Keratinocyte (primary cell): ENCODE results near the gene FER1L5. TPM values are rescaled to one million over a fixed set of nuclear protein-coding genes. Genes with fewer than 3 reads are reported as not detected.
"Not testable (repeated sequence)": the region's sequence is repeated elsewhere in the genome, so short reads cannot be mapped to it uniquely, and the experiment has no call there.

Experiments used
- DNase-seq: peaks from one replicate; pipeline ENCODE4 v3.0.0-alpha.2; 2011; ENCODE audit warnings: low read depth, missing footprints, low spot score
- FAIRE-seq: peaks from 2 replicates; lab custom pipeline; 2011; peaks lifted over from hg19 to GRCh38; lab: Jason Lieb, UNC
- H2AFZ ChIP-seq: 2 replicates; pipeline ENCODE4 v1.6.0; 2012; ENCODE audit warnings: low read length, control low read depth, inconsistent platforms; ENCODE audit not compliant: control insufficient read depth
- H3K27ac ChIP-seq: 2 replicates; pipeline ENCODE4 v1.5.1; 2011; ENCODE audit warnings: low read length; ENCODE audit not compliant: control insufficient read depth, insufficient read depth
- H3K27me3 ChIP-seq: 3 replicates; pipeline ENCODE4 v1.6.0; 2011; ENCODE audit warnings: low read length; ENCODE audit not compliant: control insufficient read depth, insufficient read depth; ENCODE audit errors: extremely low read depth
- H3K36me3 ChIP-seq, 2 experiments: 2 replicates in 1 of 2; 3 replicates in 1 of 2; pipeline ENCODE4 v1.5.1; 2011; ENCODE audit warnings: low read length in 2 of 2, mild to moderate bottlenecking in 1 of 2; ENCODE audit not compliant: control insufficient read depth in 2 of 2, insufficient read depth in 2 of 2; ENCODE audit errors: extremely low read depth in 1 of 2
- H3K4me1 ChIP-seq: 3 replicates; pipeline ENCODE4 v1.5.1; 2011; ENCODE audit warnings: low read length; ENCODE audit not compliant: control insufficient read depth, insufficient read depth; ENCODE audit errors: extremely low read depth
- H3K4me2 ChIP-seq: 3 replicates; pipeline ENCODE4 v1.6.0; 2011; ENCODE audit warnings: low read depth, low read length; ENCODE audit not compliant: control insufficient read depth, insufficient read depth; ENCODE audit errors: extremely low read depth
- H3K4me3 ChIP-seq, 3 experiments: fragments of 200-600 bp in 1 of 3; sonication (generic) in 1 of 3; 2 replicates in 2 of 3; 3 replicates in 1 of 3; pipeline ENCODE4 v1.5.1; 2011 to 2016; ENCODE audit warnings: low read length in 3 of 3, mild to moderate bottlenecking in 3 of 3, control low read depth in 2 of 3, inconsistent platforms in 1 of 3, low read depth in 1 of 3, mixed read lengths in 1 of 3, mixed run types in 1 of 3, moderate library complexity in 1 of 3; ENCODE audit not compliant: control insufficient read depth in 2 of 3, insufficient read depth in 2 of 3; ENCODE audit errors: extremely low read depth in 1 of 3
- H3K79me2 ChIP-seq: 2 replicates; pipeline ENCODE4 v1.6.0; 2012; ENCODE audit warnings: low read length; ENCODE audit not compliant: control insufficient read depth, insufficient read depth
- H3K9ac ChIP-seq: 3 replicates; pipeline ENCODE4 v1.6.0; 2011; ENCODE audit warnings: low read length; ENCODE audit not compliant: control insufficient read depth, insufficient read depth; ENCODE audit errors: extremely low read depth
- H3K9me1 ChIP-seq: 3 replicates; pipeline ENCODE4 v1.6.0; 2011; ENCODE audit warnings: low read length; ENCODE audit not compliant: control insufficient read depth, insufficient read depth; ENCODE audit errors: extremely low read depth
- H3K9me3 ChIP-seq: 2 replicates; pipeline ENCODE4 v1.5.1; 2012; ENCODE audit warnings: low read depth, low read length; ENCODE audit not compliant: control insufficient read depth
- H4K20me1 ChIP-seq: 3 replicates; pipeline ENCODE4 v1.6.0; 2011; ENCODE audit warnings: low read length; ENCODE audit not compliant: control insufficient read depth, insufficient read depth; ENCODE audit errors: extremely low read depth
- EZH2 ChIP-seq: IDR thresholded peaks from one replicate; pipeline ENCODE4 v1.6.1; 2012; ENCODE audit warnings: inconsistent platforms, mild to moderate bottlenecking, low read length, moderate library complexity
- dilution Hi-C: fragments of 300-500 bp; cut with MboI; formaldehyde crosslinking; loops from one replicate; pipeline ENCODE4 v1.7.0; 2020; ENCODE audit warnings: low sequenced_read_pairs; ENCODE audit not compliant: extremely low pct_ligation_motif_present
- polyA plus RNA-seq, 5 experiments: library from polyadenylated mRNA; depleted of rRNA in 3 of 5; stranded (reverse) in 3 of 5; stranded (forward) in 1 of 5; unstranded in 1 of 5; fragments of >200 nt; gene quantifications; 1 replicate in 1 of 5; 2 replicates in 3 of 5; 3 replicates in 1 of 5; pipeline versions ENCODE4 v1.2.1 to v1.2.3, GENCODE V29; 2011 to 2012; ENCODE audit warnings: missing spikeins in 2 of 5, low read depth in 1 of 5, low replicate concordance in 1 of 5
- TF ChIP-seq, protein P1 (sequence below), 3 experiments: IDR thresholded peaks in 1 of 3; conservative IDR thresholded peaks in 1 of 3; optimal IDR thresholded peaks in 1 of 3; 2 replicates in 2 of 3; 3 replicates in 1 of 3; pipeline versions ENCODE3 to v1.5.1; 2011; ENCODE audit warnings: low read length in 3 of 3, mild to moderate bottlenecking in 3 of 3, moderate library complexity in 2 of 3, control low read depth in 1 of 3, inconsistent platforms in 1 of 3; ENCODE audit not compliant: insufficient read depth in 2 of 3; ENCODE audit errors: extremely low read depth in 1 of 3

FER1L5 gene
- polyA plus RNA-seq, 1 donor (not counting 4 experiments of a cell fraction or from before 2014, with no cell fraction given), result 0.01 TPM

DNA sequence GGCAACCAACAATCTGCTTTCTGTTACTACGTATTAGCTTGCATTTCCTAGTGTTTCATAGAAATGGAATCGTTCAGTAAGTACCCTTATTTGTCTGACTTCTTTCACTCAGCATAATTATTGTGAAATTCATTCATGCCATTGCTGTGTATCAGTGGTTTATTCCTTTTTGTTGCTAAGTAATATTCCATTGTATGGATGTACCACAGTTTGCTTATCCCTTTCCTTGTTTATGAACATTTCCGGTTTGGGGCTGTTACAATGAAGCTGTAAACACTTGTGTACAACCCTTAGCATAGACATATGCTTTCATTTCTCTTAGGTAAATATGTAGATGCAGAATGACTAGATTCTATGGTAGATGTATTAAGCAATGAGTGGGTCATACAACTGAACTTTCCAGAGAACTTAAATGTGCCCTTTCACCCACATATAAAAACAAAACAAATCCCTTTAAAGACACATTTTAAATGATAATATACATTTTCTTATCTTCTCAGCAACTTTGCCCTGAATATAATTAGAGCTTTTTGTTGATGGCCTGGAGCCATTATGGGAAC, 21.9 kb downstream of the FER1L5 start:
- TF ChIP-seq, protein P1, sequence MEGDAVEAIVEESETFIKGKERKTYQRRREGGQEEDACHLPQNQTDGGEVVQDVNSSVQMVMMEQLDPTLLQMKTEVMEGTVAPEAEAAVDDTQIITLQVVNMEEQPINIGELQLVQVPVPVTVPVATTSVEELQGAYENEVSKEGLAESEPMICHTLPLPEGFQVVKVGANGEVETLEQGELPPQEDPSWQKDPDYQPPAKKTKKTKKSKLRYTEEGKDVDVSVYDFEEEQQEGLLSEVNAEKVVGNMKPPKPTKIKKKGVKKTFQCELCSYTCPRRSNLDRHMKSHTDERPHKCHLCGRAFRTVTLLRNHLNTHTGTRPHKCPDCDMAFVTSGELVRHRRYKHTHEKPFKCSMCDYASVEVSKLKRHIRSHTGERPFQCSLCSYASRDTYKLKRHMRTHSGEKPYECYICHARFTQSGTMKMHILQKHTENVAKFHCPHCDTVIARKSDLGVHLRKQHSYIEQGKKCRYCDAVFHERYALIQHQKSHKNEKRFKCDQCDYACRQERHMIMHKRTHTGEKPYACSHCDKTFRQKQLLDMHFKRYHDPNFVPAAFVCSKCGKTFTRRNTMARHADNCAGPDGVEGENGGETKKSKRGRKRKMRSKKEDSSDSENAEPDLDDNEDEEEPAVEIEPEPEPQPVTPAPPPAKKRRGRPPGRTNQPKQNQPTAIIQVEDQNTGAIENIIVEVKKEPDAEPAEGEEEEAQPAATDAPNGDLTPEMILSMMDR (optimal IDR thresholded peaks at IDR 0.05 in 1 of 3, IDR thresholded peaks at IDR 0.05 in 1 of 3, conservative IDR thresholded peaks at IDR 0.05 in 1 of 3; ENCODE audit: extremely low read depth in 1 of 3, insufficient read depth in 2 of 3, low read length in 3 of 3), result no peak
- TF ChIP-seq EZH2, result no peak
- Histone ChIP-seq H3K4me1 (peaks cover 7% of the 10 kb centered on the region), H3K27ac (no peak overlapping the region), H3K9ac (no peak overlapping the region), H3K79me2 (no peaks in the 10 kb centered on the region), H3K36me3 (no peaks in the 10 kb centered on the region), H3K4me3 (no peak overlapping the region), H2AFZ (no peak overlapping the region), H3K9me3 (peaks cover 4% of the 10 kb centered on the region), H3K9me1 (no peaks in the 10 kb centered on the region), H4K20me1 (no peaks in the 10 kb centered on the region), H3K4me2 (no peak overlapping the region), H3K27me3 (no peaks in the 10 kb centered on the region)
- DNase-seq (no peak), FAIRE-seq (no peak)
- dilution Hi-C loops, result no loop called here

DNA sequence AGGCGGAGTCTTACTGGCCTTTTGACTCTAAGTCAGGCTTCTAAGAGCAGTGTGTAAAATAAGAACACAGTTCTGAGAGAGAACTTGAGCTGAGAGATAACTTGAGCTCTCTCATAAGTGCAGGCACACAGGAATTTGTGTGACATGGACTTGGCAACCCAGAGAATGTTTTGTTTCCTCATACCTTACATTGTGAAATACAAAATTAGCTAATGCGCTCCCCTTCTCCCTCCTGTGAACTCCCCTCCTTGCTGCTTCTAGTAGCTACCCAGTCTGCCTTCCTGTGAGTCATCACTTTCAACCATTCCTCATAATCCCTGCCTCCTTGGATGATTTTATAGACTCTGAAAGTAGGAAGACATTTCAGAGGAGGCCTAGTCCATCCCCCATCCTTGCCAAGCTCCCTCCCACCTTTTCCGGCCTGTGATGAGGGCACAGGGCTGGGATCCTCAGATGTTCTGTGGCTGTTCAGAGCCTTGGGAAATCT, 22.6 kb downstream of the FER1L5 start:
- peak overlapping the region; percentile 65 for H2AFZ ChIP-seq
- dilution Hi-C loops, result no loop called here
- H3K9me1 ChIP-seq, result no peaks in the 10 kb centered on the region
- FAIRE-seq, result peak; percentile 73
- no peak overlapping the region for H3K4me2 ChIP-seq
- peaks cover 7% of the 10 kb centered on the region for H3K4me1 ChIP-seq
- no peaks in the 10 kb centered on the region for H3K36me3 ChIP-seq
- no peaks in the 10 kb centered on the region for H4K20me1 ChIP-seq
- peak; percentile 13 for DNase-seq
- no peak overlapping the region for H3K4me3 ChIP-seq
- TF ChIP-seq EZH2, result no peak
- TF ChIP-seq, protein P1 (optimal IDR thresholded peaks at IDR 0.05 in 1 of 3, IDR thresholded peaks at IDR 0.05 in 1 of 3, conservative IDR thresholded peaks at IDR 0.05 in 1 of 3; ENCODE audit: extremely low read depth in 1 of 3, insufficient read depth in 2 of 3, low read length in 3 of 3), result no peak
- H3K27me3 ChIP-seq, result no peaks in the 10 kb centered on the region
- peaks cover 4% of the 10 kb centered on the region for H3K9me3 ChIP-seq
- no peaks in the 10 kb centered on the region for H3K79me2 ChIP-seq
- no peak overlapping the region for H3K27ac ChIP-seq
- H3K9ac ChIP-seq, result no peak overlapping the region

DNA sequence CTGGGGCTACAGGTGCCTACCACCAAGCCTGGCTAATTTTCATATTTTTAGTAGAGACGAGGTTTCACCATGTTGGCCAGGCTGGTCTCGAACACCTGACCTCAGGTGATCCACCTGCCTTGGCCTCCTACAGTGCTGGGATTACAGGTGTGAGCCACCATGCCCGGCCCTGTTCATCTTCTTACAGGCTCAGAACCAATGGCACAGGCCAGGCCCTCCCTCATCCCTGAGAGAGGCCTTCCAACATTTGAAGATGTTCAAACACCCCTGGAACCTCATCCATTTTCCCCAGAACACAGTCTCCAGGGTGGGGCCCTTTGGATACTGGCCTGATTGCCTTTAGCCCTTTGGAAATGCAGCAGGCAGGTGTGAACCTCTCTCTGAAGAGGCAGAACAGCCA, 23.2 kb downstream of the FER1L5 start:
- FAIRE-seq, H3K79me2 ChIP-seq, H2AFZ ChIP-seq, H3K27me3 ChIP-seq, H3K9me3 ChIP-seq, DNase-seq, H3K9me1 ChIP-seq, H4K20me1 ChIP-seq, H3K9ac ChIP-seq, dilution Hi-C loops, H3K36me3 ChIP-seq, H3K4me2 ChIP-seq, H3K4me3 ChIP-seq, H3K27ac ChIP-seq, H3K4me1 ChIP-seq: not testable (repeated sequence)
